Large intestine (tissue), 3 donors: ENCODE measurements around the gene SUPT6H. TPM values are rescaled to one million over a fixed set of nuclear protein-coding genes. Genes with fewer than 3 reads are reported as not detected.

Experiments
- DNase-seq, 2 donors: peaks; one replicate each; pipeline versions ENCODE4 v3.0.0 to v3.0.0-alpha.2; 2013
- H3K27ac ChIP-seq: one replicate; pipeline ENCODE4 v1.5.1; 2013; ENCODE audit warnings: low read length
- H3K27me3 ChIP-seq: 2 replicates; pipeline ENCODE4 v1.6.1; 2013; ENCODE audit warnings: low read length; ENCODE audit not compliant: control insufficient read depth, insufficient read depth
- H3K36me3 ChIP-seq: 2 replicates; pipeline ENCODE4 v1.6.1; 2013; ENCODE audit warnings: low read length; ENCODE audit not compliant: control insufficient read depth, insufficient read depth
- H3K4me1 ChIP-seq: one replicate; pipeline ENCODE4 v1.6.1; 2013; ENCODE audit warnings: low read length; ENCODE audit not compliant: control insufficient read depth, insufficient read depth
- H3K4me3 ChIP-seq: one replicate; pipeline ENCODE4 v1.5.1; 2013; ENCODE audit warnings: low read length
- H3K9me3 ChIP-seq: one replicate; pipeline ENCODE4 v1.6.1; 2013; ENCODE audit warnings: mild to moderate bottlenecking, low read depth, low read length, moderate library complexity; ENCODE audit not compliant: control insufficient read depth
- WGBS: methylation state at CpG from one replicate; pipeline ENCODE4 v1.1.5; 2013; ENCODE audit warnings: low lambda C conversion rate; ENCODE audit not compliant: insufficient coverage; 5-methylcytosine and 5-hydroxymethylcytosine counted together
- polyA plus RNA-seq: library from polyadenylated mRNA; unstranded; fragments of 120-200 nt; gene quantifications from one replicate; pipeline ENCODE4 v1.2.1, GENCODE V29; 2013

Gene SUPT6H
- polyA plus RNA-seq, 1 donor: 65.9 TPM

- H3K27ac ChIP-seq: no peak overlapping the region
These were observed 75.3 kb downstream of the SUPT6H start for GRCh38 chr17:28737316-28737715.

GRCh38 chr17:28737770-28738679, 76.0 kb downstream of the SUPT6H start:
- H3K4me3 ChIP-seq: no peak overlapping the region
- no peaks in the 10 kb centered on the region for H3K9me3 ChIP-seq
- peak in 1 of 2 donors; percentile 38 for DNase-seq
- peaks cover 3% of the 10 kb centered on the region for H3K36me3 ChIP-seq
- peaks cover 15% of the 10 kb centered on the region for H3K4me1 ChIP-seq
- H3K27me3 ChIP-seq: no peaks in the 10 kb centered on the region
- H3K27ac ChIP-seq: peak overlapping the region; percentile 10
- WGBS: 83% methylated on average over 2 of the region's 22 CpGs

More at GRCh38 chr17:28737316-28737715, 75.3 kb downstream of the SUPT6H start:
- Histone ChIP-seq H3K4me1 (peaks cover 9% of the 10 kb centered on the region), H3K27me3 (no peaks in the 10 kb centered on the region), H3K9me3 (no peaks in the 10 kb centered on the region), H3K36me3 (peaks cover 3% of the 10 kb centered on the region), H3K4me3 (no peak overlapping the region)
- no peak for DNase-seq
- WGBS: no CpG with 5 or more reads among the region's 12 CpGs

GRCh38 chr17:28738680-28739384, 76.8 kb downstream of the SUPT6H start:
- H3K27ac ChIP-seq: peak overlapping the region; percentile 10

GRCh38 chr17:28740406-28741357, 78.7 kb downstream of the SUPT6H start:
- peaks cover 19% of the 10 kb centered on the region for H3K4me1 ChIP-seq
- DNase-seq: no peak
- no peaks in the 10 kb centered on the region for H3K27me3 ChIP-seq
- no peaks in the 10 kb centered on the region for H3K9me3 ChIP-seq
- no CpG with 5 or more reads among the region's 10 CpGs for WGBS
- H3K4me3 ChIP-seq: no peak overlapping the region
- no peak overlapping the region for H3K27ac ChIP-seq
- H3K36me3 ChIP-seq: no peaks in the 10 kb centered on the region

More at GRCh38 chr17:28738680-28739384, 76.8 kb downstream of the SUPT6H start:
- WGBS: no CpG with 5 or more reads among the region's 10 CpGs
- no peak overlapping the region for H3K4me3 ChIP-seq
- no peaks in the 10 kb centered on the region for H3K9me3 ChIP-seq
- H3K4me1 ChIP-seq: peaks cover 17% of the 10 kb centered on the region
- no peaks in the 10 kb centered on the region for H3K27me3 ChIP-seq
- H3K36me3 ChIP-seq: peaks cover 3% of the 10 kb centered on the region
- DNase-seq: no peak

- no CpG with 5 or more reads among the region's 19 CpGs for WGBS
- peaks cover 6% of the 10 kb centered on the region for H3K36me3 ChIP-seq
- H3K27me3 ChIP-seq: no peaks in the 10 kb centered on the region
- H3K4me3 ChIP-seq: no peak overlapping the region
- DNase-seq: no peak
- no peaks in the 10 kb centered on the region for H3K9me3 ChIP-seq
- H3K4me1 ChIP-seq: peaks cover 29% of the 10 kb centered on the region
- no peak overlapping the region for H3K27ac ChIP-seq
These were observed 79.6 kb downstream of the SUPT6H start for GRCh38 chr17:28741358-28742349.

GRCh38 chr17:28743243-28744103, 81.5 kb downstream of the SUPT6H start, which contains the start of gene TRAF4:
Gene TRAF4, plus strand, starts transcription at chr17:28744011. Its CDS starts 102 bp downstream, at chr17:28744113.
- H3K9me3 ChIP-seq: no peaks in the 10 kb centered on the region
- no peaks in the 10 kb centered on the region for H3K27me3 ChIP-seq
- WGBS: no CpG with 5 or more reads among the region's 70 CpGs
- peaks cover 38% of the 10 kb centered on the region for H3K4me1 ChIP-seq
- H3K27ac ChIP-seq: peak within 1 kb of the TSS; percentile 100
- peak within 1 kb of the TSS; percentile 78 for H3K4me3 ChIP-seq
- peaks cover 24% of the 10 kb centered on the region for H3K36me3 ChIP-seq
- DNase-seq: peak; percentile 91 to 97

GRCh38 chr17:28744104-28744971, 82.3 kb downstream of the SUPT6H start:
- peaks cover 32% of the 10 kb centered on the region for H3K36me3 ChIP-seq
- no peaks in the 10 kb centered on the region for H3K9me3 ChIP-seq
- no peaks in the 10 kb centered on the region for H3K27me3 ChIP-seq
- peak; percentile 76 to 87 for DNase-seq
- peaks cover 38% of the 10 kb centered on the region for H3K4me1 ChIP-seq
- H3K4me3 ChIP-seq: peak overlapping the region; percentile 78
- WGBS: no CpG with 5 or more reads among the region's 61 CpGs
- H3K27ac ChIP-seq: peak overlapping the region; percentile 100
